K562 (cell line): ENCODE results near the gene CD22. TPM values are rescaled to one million over a fixed set of nuclear protein-coding genes. Genes with fewer than 3 reads are reported as not detected.
A peak's percentile ranks its signal among the peaks of the same experiment; 100 is the strongest.

Experiments
- BCLAF1 ChIP-seq, 2 experiments: fragments of 450-650 bp in 1 of 2; IDR thresholded peaks; 2 replicates each; pipeline ENCODE4 v1.6.1; 2011 to 2017; ENCODE audit warnings: low read depth in 2 of 2, antibody characterized with exemption in 1 of 2, borderline replicate concordance in 1 of 2, low read length in 1 of 2, mild to moderate bottlenecking in 1 of 2, mixed read lengths in 1 of 2; ENCODE audit not compliant: control insufficient read depth in 1 of 2
- DPF2 ChIP-seq: fragments of 450-650 bp; IDR thresholded peaks from 2 replicates; pipeline ENCODE4 v1.6.1; 2016
- HOXB6 ChIP-seq: fragments of 250-450 bp; sonication (Bioruptor Pico); IDR thresholded peaks from 2 replicates; pipeline ENCODE4 v1.5.1; 2022; ENCODE audit warnings: mild to moderate bottlenecking, borderline replicate concordance
- HSF4 ChIP-seq: fragments of 250-450 bp; sonication (Bioruptor Pico); IDR thresholded peaks from 2 replicates; pipeline ENCODE4 v2.1.2; 2022; ENCODE audit warnings: mild to moderate bottlenecking, moderate library complexity, borderline replicate concordance
- KHSRP ChIP-seq: fragments of 450-650 bp; IDR thresholded peaks from 2 replicates; pipeline ENCODE4 v1.6.1; 2017
- KLF13 ChIP-seq: fragments of 450-650 bp; IDR thresholded peaks from 2 replicates; pipeline ENCODE4 v1.6.1; 2016; ENCODE audit warnings: missing genetic modification characterization, low read depth, mild to moderate bottlenecking, missing compliant biosample characterization, moderate library complexity, borderline replicate concordance
- L3MBTL2 ChIP-seq: fragments of 450-650 bp; IDR thresholded peaks from 2 replicates; pipeline ENCODE4 v1.6.1; 2016; ENCODE audit warnings: mild to moderate bottlenecking, moderate library complexity
- MECOM ChIP-seq: fragments of 250-450 bp; sonication (Bioruptor Pico); IDR thresholded peaks from 2 replicates; pipeline ENCODE4 v1.8.0; 2022; ENCODE audit warnings: inconsistent platforms
- MEIS2 ChIP-seq: fragments of 450-650 bp; IDR thresholded peaks from 2 replicates; pipeline ENCODE4 v1.6.1; 2014; ENCODE audit warnings: mild to moderate bottlenecking; ENCODE audit not compliant: partially characterized antibody
- PHB ChIP-seq: fragments of 250-450 bp; sonication (Bioruptor Pico); IDR thresholded peaks from 2 replicates; pipeline ENCODE4 v1.5.0; 2021
- RERE ChIP-seq: sonication (generic); formaldehyde crosslinking; IDR thresholded peaks from 2 replicates; pipeline ENCODE4 v1.8.0; 2023; ENCODE audit warnings: missing genetic modification reagents, mild to moderate bottlenecking, borderline replicate concordance
- TFAP4 ChIP-seq: sonication (generic); formaldehyde crosslinking; IDR thresholded peaks from 2 replicates; pipeline ENCODE4 v1.8.0; 2022; ENCODE audit warnings: missing genetic modification reagents, mild to moderate bottlenecking, moderate library complexity, borderline replicate concordance
- ZNF561 ChIP-seq: fragments of 450-650 bp; formaldehyde crosslinking; conservative IDR thresholded peaks from 2 replicates; pipeline ENCODE4 v1.4.0; 2020; ENCODE audit warnings: mild to moderate bottlenecking, moderate library complexity
- ZNF592 ChIP-seq: fragments of 450-650 bp; IDR thresholded peaks from 2 replicates; pipeline ENCODE4 v1.6.1; 2017; ENCODE audit warnings: antibody characterized with exemption, mild to moderate bottlenecking
- polyA plus RNA-seq, 8 experiments: library from polyadenylated mRNA; depleted of rRNA in 4 of 8; stranded (reverse) in 5 of 8; unstranded in 3 of 8; fragments of >200 nt; fragmentation: Nextera tagmentation in 2 of 8; fragmentation: Illumina TruSeq in 1 of 8; extraction: Ambion mirVana in 2 of 8; extraction: Trizol in 1 of 8; gene quantifications; 2 replicates each; pipeline versions ENCODE4 v1.2.1 to v1.2.3, GENCODE V29; 2011 to 2014; ENCODE audit warnings: inconsistent platforms in 1 of 8, missing spikeins in 1 of 8
- total RNA-seq, 7 experiments: library from RNA; depleted of rRNA in 6 of 7; stranded (reverse); fragments of >200 nt in 6 of 7; fragmentation: Illumina TruSeq in 2 of 7; extraction: Trizol in 2 of 7; gene quantifications; 2 replicates each; pipeline versions ENCODE4 v1.2.1 to v1.2.3, GENCODE V29; 2011 to 2021; ENCODE audit warnings: low replicate concordance in 1 of 7

Gene CD22
- total and polyA plus RNA-seq, 9 of the 15 experiments (the other 6 are each of a cell fraction or from before 2014, with no cell fraction given): 0.29 to 5.0 (median 3.5) TPM

GRCh38 chr19:35300339-35300649 is 28.7 kb upstream of the CD22 start (continued):
- no peak for TF ChIP-seq BCLAF1 (IDR thresholded peaks at IDR 0.05; ENCODE audit: borderline replicate concordance in 1 of 2, control insufficient read depth in 1 of 2, low read depth in 2 of 2, low read length in 1 of 2)
- no peak for TF ChIP-seq MEIS2
- TF ChIP-seq PHB (CRISPR knock-in tag): no peak
- peak; percentile 27; the same call in 1 of the 2 replicates for TF ChIP-seq DPF2
- TF ChIP-seq KLF13 (tag): 0 out of 2 replicates have a peak, but pooled peaks have one; percentile 44
- no peak for TF ChIP-seq KHSRP
- no peak for TF ChIP-seq RERE (CRISPR knock-in tag)
- TF ChIP-seq ZNF561: no peak
- TF ChIP-seq MECOM (CRISPR knock-in tag): 0 out of 2 replicates have a peak, but pooled peaks have one; percentile 3
- peak; percentile 39; the same call in 1 of the 2 replicates for TF ChIP-seq TFAP4
- peak; percentile 73; the same call in 1 of the 2 replicates for TF ChIP-seq ZNF592
- no peak for TF ChIP-seq HOXB6 (CRISPR knock-in tag)
- TF ChIP-seq HSF4 (CRISPR knock-in tag): no peak
- TF ChIP-seq L3MBTL2: peak; percentile 30; the same call in 1 of the 2 replicates
